Measurements from ENCODE around the gene DHODH. TPM values are rescaled to one million over a fixed set of nuclear protein-coding genes. Genes with fewer than 3 reads are reported as not detected.

The DHODH gene
- total RNA-seq, 1 donor from 2014 or later, result 5.2 TPM

DNA sequence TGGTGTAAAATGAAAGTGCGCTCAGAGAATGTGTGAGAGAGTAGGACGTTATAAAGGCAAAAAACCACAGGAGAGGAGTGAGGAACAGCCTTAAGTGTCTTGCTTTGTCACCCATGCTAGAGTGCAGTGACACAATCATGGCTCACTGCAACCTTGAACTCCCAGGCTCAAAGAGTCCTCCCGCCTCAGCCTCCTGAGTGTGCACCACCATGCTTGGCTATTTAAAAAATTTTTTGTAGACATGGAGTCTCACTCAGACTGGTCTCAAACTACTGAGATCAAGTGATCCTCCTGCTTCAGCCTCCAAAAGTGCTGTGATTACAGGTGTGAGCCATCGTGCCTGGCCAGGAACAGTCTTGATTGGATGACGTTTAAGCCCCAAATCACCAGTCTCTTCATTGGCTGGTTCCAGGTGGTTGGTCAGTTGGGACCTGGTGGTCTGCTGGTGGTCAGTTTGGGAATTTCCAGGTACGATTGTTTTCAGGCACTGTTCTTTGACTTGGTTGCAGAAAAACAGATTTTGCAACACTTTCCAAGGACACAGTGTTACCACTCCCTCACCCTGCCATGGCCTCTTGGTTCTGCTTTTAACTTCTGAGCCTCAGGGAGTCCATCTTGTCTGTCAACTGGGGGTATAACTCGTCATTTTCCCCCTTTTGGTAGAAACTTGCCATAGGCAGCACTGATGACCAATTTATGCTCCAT, 21.2 kb downstream of the DHODH start:
- DNase-seq (ENCODE audit: low read depth) (no peak), FAIRE-seq (no peak)
- Histone ChIP-seq H3K27ac (ENCODE audit: low read depth, low read length) (no peak overlapping the region), H2AFZ (ENCODE audit: low read depth, low read length) (no peak overlapping the region), H3K4me1 (ENCODE audit: insufficient read depth, low read length) (no peaks in the 10 kb centered on the region), H3K27me3 (ENCODE audit: insufficient read depth, low read length) (no peaks in the 10 kb centered on the region), H4K20me1 (ENCODE audit: insufficient read depth, low read length) (no peaks in the 10 kb centered on the region), H3K79me2 (ENCODE audit: insufficient read depth, low read length) (no peaks in the 10 kb centered on the region), H3K4me2 (ENCODE audit: low read length) (no peak overlapping the region), H3K9ac (ENCODE audit: low read length) (no peak overlapping the region), H3K36me3 (ENCODE audit: insufficient read depth, low read length) (no peaks in the 10 kb centered on the region), H3K9me3 (ENCODE audit: insufficient read depth, low read depth, low read length) (no peaks in the 10 kb centered on the region), H3K4me3 (ENCODE audit: insufficient read depth, low read depth, low read length) (no peak overlapping the region)
- no peak overlapping the region for H3K4me3 Mint-ChIP-seq (ENCODE audit: unreplicated experiment)
- H3K27ac Mint-ChIP-seq (ENCODE audit: unreplicated experiment), result no peak overlapping the region
- no peaks in the 10 kb centered on the region for H3K36me3 Mint-ChIP-seq (ENCODE audit: low read depth, unreplicated experiment)
- H3K4me1 Mint-ChIP-seq (ENCODE audit: low read depth, unreplicated experiment), result no peaks in the 10 kb centered on the region
- no peaks in the 10 kb centered on the region for H3K9me3 Mint-ChIP-seq (ENCODE audit: unreplicated experiment)
- TF ChIP-seq, protein P1, sequence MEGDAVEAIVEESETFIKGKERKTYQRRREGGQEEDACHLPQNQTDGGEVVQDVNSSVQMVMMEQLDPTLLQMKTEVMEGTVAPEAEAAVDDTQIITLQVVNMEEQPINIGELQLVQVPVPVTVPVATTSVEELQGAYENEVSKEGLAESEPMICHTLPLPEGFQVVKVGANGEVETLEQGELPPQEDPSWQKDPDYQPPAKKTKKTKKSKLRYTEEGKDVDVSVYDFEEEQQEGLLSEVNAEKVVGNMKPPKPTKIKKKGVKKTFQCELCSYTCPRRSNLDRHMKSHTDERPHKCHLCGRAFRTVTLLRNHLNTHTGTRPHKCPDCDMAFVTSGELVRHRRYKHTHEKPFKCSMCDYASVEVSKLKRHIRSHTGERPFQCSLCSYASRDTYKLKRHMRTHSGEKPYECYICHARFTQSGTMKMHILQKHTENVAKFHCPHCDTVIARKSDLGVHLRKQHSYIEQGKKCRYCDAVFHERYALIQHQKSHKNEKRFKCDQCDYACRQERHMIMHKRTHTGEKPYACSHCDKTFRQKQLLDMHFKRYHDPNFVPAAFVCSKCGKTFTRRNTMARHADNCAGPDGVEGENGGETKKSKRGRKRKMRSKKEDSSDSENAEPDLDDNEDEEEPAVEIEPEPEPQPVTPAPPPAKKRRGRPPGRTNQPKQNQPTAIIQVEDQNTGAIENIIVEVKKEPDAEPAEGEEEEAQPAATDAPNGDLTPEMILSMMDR (IDR thresholded peaks at IDR 0.05; ENCODE audit: insufficient read depth, low read depth, low read length), result no peak
- TF ChIP-seq EZH2 (IDR thresholded peaks at IDR 0.05; ENCODE audit: insufficient read depth, low read length), result no peak
- H3K27me3 Mint-ChIP-seq (ENCODE audit: low read depth, unreplicated experiment), result no peaks in the 10 kb centered on the region

DNA sequence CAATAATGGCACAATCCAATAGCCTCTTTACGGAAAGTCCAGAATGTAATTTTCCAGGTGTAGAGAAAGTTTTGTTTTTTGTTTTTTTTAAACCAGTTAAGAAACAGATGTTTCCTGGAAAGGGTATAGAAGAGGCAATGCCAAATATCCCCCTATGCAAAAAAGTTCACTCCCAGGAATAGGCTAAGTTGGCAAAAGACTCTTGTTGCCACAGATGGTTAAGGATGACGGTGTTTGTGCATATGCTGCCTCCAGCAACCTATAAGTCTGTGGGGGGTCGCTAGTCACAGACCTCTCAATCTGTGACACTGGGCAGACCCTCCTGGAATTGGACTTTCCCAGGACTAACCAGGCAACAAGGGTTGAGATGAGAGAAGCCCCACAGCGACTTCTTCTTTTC, 24.9 kb downstream of the DHODH start:
- no peak overlapping the region for H3K4me3 Mint-ChIP-seq (ENCODE audit: unreplicated experiment)
- Histone ChIP-seq H3K4me3 (ENCODE audit: insufficient read depth, low read depth, low read length) (no peak overlapping the region), H3K4me2 (ENCODE audit: low read length) (no peak overlapping the region), H2AFZ (ENCODE audit: low read depth, low read length) (no peak overlapping the region), H3K9me3 (ENCODE audit: insufficient read depth, low read depth, low read length) (no peaks in the 10 kb centered on the region), H3K27ac (ENCODE audit: low read depth, low read length) (no peak overlapping the region), H3K27me3 (ENCODE audit: insufficient read depth, low read length) (no peaks in the 10 kb centered on the region), H3K36me3 (ENCODE audit: insufficient read depth, low read length) (no peaks in the 10 kb centered on the region), H3K4me1 (ENCODE audit: insufficient read depth, low read length) (no peaks in the 10 kb centered on the region), H3K9ac (ENCODE audit: low read length) (no peak overlapping the region), H3K79me2 (ENCODE audit: insufficient read depth, low read length) (no peaks in the 10 kb centered on the region), H4K20me1 (ENCODE audit: insufficient read depth, low read length) (no peaks in the 10 kb centered on the region)
- no peaks in the 10 kb centered on the region for H3K27me3 Mint-ChIP-seq (ENCODE audit: low read depth, unreplicated experiment)
- H3K27ac Mint-ChIP-seq (ENCODE audit: unreplicated experiment), result no peak overlapping the region
- H3K9me3 Mint-ChIP-seq (ENCODE audit: unreplicated experiment), result no peaks in the 10 kb centered on the region
- H3K36me3 Mint-ChIP-seq (ENCODE audit: low read depth, unreplicated experiment), result no peaks in the 10 kb centered on the region
- DNase-seq (ENCODE audit: low read depth) (no peak), FAIRE-seq (no peak)
- H3K4me1 Mint-ChIP-seq (ENCODE audit: low read depth, unreplicated experiment), result no peaks in the 10 kb centered on the region
- TF ChIP-seq, protein P1 (IDR thresholded peaks at IDR 0.05; ENCODE audit: insufficient read depth, low read depth, low read length), result no peak
- TF ChIP-seq EZH2 (IDR thresholded peaks at IDR 0.05; ENCODE audit: insufficient read depth, low read length), result no peak

- H3K9ac ChIP-seq (ENCODE audit: low read length), result no peak overlapping the region
- Mint-ChIP-seq H3K9me3 (ENCODE audit: unreplicated experiment) (no peaks in the 10 kb centered on the region), H3K4me3 (ENCODE audit: unreplicated experiment) (no peak overlapping the region), H3K27ac (ENCODE audit: unreplicated experiment) (no peak overlapping the region), H3K27me3 (ENCODE audit: low read depth, unreplicated experiment) (no peaks in the 10 kb centered on the region), H3K36me3 (ENCODE audit: low read depth, unreplicated experiment) (no peaks in the 10 kb centered on the region), H3K4me1 (ENCODE audit: low read depth, unreplicated experiment) (no peaks in the 10 kb centered on the region)
- TF ChIP-seq EZH2 (IDR thresholded peaks at IDR 0.05; ENCODE audit: insufficient read depth, low read length), result no peak
- TF ChIP-seq, protein P1 (IDR thresholded peaks at IDR 0.05; ENCODE audit: insufficient read depth, low read depth, low read length), result no peak
- H3K36me3 ChIP-seq (ENCODE audit: insufficient read depth, low read length), result no peaks in the 10 kb centered on the region
- no peak for DNase-seq (ENCODE audit: low read depth)
- H4K20me1 ChIP-seq (ENCODE audit: insufficient read depth, low read length), result no peaks in the 10 kb centered on the region
- FAIRE-seq, result no peak
- no peaks in the 10 kb centered on the region for H3K4me1 ChIP-seq (ENCODE audit: insufficient read depth, low read length)
- no peak overlapping the region for H3K27ac ChIP-seq (ENCODE audit: low read depth, low read length)
- H3K79me2 ChIP-seq (ENCODE audit: insufficient read depth, low read length), result no peaks in the 10 kb centered on the region
- no peaks in the 10 kb centered on the region for H3K27me3 ChIP-seq (ENCODE audit: insufficient read depth, low read length)
- no peak overlapping the region for H3K4me3 ChIP-seq (ENCODE audit: insufficient read depth, low read depth, low read length)
- H2AFZ ChIP-seq (ENCODE audit: low read depth, low read length), result no peak overlapping the region
- no peaks in the 10 kb centered on the region for H3K9me3 ChIP-seq (ENCODE audit: insufficient read depth, low read depth, low read length)
- no peak overlapping the region for H3K4me2 ChIP-seq (ENCODE audit: low read length)
These were observed 27.6 kb downstream of the DHODH start for GRCh38 chr16:72036098-72036497.

Data from astrocyte (in vitro differentiated cells and primary cell).